ENCODE measurements around the gene ICA1. TPM values are rescaled to one million over a fixed set of nuclear protein-coding genes. Genes with fewer than 3 reads are reported as not detected.

ICA1 gene
- total and polyA plus RNA-seq, 4 donors = 1.4 to 22.7 (median 8.1) TPM

DNA sequence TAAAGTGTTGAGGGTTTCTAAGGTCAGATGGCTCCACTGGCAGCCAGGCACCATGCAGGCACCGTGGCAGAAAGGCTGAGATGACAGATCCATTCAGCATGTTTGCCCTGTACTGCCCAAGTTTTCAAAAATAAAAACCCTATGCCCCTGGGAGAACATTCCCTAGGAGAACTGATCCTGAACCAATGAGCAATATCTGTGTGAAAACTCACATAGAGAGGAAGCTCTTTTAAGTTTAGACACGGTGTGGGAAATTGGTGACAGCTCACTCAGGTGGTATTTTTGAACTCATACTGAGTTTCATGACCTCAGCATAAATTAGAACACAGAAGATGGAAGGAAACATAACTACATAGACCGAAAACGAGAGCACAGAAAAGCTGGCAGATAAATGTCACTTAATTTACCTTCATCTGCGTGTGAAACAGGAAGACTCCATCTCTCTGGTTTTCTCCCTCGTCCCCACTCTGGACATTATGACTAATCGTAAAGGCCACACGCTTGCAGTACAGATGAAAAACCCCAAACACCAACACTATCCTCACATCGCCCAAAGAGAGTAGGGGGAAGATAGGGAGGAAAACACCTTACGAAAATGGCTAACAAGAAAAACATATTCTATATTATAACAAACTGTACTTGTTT, 127.8 kb downstream of the ICA1 start:
- Histone ChIP-seq H3K9ac (ENCODE audit: low read depth in 1 of 2, low read length in 2 of 2) (no peak overlapping the region), H3K4me3 (ENCODE audit: low read depth in 1 of 3, low read length in 3 of 3) (no peak overlapping the region), H3K9me3 (ENCODE audit: control insufficient read depth in 4 of 4, low read length in 3 of 4) (no peaks in the 10 kb centered on the region), H3K4me1 (ENCODE audit: control insufficient read depth in 4 of 4, insufficient read depth in 4 of 4, low read length in 3 of 4) (no peaks in the 10 kb centered on the region), H3K27ac (ENCODE audit: low read depth in 1 of 2, low read length in 2 of 2) (no peak overlapping the region), H3K36me3 (ENCODE audit: control insufficient read depth in 4 of 4, insufficient read depth in 3 of 4, low read depth in 1 of 4, low read length in 3 of 4) (peaks cover 0 to 3% (median 1%) of the 10 kb centered on the region in 4 donors), H3K27me3 (ENCODE audit: control insufficient read depth in 4 of 4, insufficient read depth in 4 of 4, low read length in 3 of 4) (no peaks in the 10 kb centered on the region)
- 76% methylated on average over 10 of the region's 10 CpGs for WGBS
- DNase-seq (ENCODE audit: low spot score) = no peak
- TF ChIP-seq ZBTB33 (IDR thresholded peaks at IDR 0.05) = no peak
- TF ChIP-seq HNF4A (conservative IDR thresholded peaks at IDR 0.05) = no peak
- TF ChIP-seq HNF4G (IDR thresholded peaks at IDR 0.05) = no peak
- no peak for TF ChIP-seq NR2F2 (IDR thresholded peaks at IDR 0.05)
- no peak for TF ChIP-seq ATF3 (IDR thresholded peaks at IDR 0.05)
- no peak for TF ChIP-seq CTCF (IDR thresholded peaks at IDR 0.05; ENCODE audit: low read depth, low read length, missing input control)
- TF ChIP-seq GABPA (IDR thresholded peaks at IDR 0.05 in 1 of 2, conservative IDR thresholded peaks at IDR 0.05 in 1 of 2) = no peak

DNA sequence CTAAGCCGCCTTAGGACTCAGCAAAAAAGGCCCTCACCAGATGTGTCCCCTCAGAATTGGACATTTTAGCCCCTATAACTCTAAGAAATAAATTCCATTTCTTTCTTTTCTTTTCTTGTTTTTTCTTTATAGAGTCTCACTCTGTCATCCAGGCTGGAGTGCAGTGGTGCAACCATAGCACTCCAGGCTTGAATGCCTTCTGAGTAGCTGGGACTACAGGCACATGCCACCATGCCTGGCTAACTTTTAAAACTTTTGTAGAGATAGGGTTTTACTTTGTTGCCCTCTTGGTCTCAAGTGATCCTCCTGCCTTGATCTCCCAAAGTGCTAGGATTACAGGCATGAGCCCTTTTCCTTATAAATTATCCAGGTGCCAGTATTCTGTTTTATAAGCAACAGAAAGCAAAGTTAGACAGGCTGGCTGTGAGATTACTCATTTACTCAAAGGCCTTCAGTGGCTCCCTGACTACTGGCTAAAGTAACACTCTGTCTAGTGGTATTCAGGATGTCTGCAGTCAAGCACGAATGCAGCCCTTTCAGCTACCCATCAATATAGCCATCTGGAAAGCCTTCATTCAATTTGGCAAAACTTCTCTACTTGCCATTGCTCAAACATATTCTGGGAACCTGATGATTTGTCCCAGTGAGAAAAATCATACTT, 128.6 kb downstream of the ICA1 start:
- H3K4me1 ChIP-seq (ENCODE audit: control insufficient read depth in 4 of 4, insufficient read depth in 4 of 4, low read length in 3 of 4) = no peaks in the 10 kb centered on the region

DNA sequence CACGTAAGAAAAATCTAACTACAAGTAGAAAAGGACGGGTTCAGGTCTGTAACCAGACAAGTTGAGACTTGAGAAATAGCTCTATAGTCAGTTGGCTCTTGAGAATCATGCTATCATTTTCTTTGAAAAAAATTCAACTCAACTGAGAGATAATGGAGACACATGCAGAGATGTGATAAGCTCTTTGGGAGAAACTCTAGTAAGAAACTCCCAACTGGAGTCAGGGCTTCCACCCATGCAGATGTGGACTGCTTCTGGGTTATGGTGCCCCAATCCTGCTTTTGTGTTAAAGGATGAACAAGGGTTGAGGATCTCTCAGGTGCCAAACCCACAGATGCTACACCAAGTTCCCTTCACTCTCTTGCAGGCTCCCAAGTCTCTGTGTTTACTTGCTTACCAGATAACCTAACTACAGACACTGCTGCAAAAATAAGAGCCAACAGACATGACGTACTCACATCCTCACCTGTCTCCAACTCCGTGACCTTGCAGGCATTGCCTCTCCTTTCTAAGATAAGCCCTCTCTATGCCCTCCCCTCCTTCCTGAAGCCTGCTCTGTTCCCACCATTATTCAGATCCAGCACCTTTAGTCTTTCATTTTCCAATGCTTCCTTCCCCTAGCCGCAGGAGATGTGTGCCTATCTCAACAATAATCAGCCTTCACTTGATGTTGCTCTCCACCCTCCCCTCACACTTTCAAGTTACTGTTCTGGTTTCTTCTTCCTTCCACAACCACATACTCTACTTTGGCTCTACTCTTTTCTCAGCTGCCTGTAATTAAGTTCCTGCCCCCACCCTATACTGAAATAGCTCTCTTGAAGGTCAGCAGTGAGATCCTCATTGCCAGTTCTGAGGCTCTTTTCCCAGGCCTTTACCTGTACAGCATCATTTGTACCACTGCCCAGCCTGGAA, 130.0 kb downstream of the ICA1 start:
- no peak overlapping the region for H3K4me3 ChIP-seq (ENCODE audit: low read depth in 1 of 3, low read length in 3 of 3)
- TF ChIP-seq, protein P1, sequence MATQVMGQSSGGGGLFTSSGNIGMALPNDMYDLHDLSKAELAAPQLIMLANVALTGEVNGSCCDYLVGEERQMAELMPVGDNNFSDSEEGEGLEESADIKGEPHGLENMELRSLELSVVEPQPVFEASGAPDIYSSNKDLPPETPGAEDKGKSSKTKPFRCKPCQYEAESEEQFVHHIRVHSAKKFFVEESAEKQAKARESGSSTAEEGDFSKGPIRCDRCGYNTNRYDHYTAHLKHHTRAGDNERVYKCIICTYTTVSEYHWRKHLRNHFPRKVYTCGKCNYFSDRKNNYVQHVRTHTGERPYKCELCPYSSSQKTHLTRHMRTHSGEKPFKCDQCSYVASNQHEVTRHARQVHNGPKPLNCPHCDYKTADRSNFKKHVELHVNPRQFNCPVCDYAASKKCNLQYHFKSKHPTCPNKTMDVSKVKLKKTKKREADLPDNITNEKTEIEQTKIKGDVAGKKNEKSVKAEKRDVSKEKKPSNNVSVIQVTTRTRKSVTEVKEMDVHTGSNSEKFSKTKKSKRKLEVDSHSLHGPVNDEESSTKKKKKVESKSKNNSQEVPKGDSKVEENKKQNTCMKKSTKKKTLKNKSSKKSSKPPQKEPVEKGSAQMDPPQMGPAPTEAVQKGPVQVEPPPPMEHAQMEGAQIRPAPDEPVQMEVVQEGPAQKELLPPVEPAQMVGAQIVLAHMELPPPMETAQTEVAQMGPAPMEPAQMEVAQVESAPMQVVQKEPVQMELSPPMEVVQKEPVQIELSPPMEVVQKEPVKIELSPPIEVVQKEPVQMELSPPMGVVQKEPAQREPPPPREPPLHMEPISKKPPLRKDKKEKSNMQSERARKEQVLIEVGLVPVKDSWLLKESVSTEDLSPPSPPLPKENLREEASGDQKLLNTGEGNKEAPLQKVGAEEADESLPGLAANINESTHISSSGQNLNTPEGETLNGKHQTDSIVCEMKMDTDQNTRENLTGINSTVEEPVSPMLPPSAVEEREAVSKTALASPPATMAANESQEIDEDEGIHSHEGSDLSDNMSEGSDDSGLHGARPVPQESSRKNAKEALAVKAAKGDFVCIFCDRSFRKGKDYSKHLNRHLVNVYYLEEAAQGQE (IDR thresholded peaks at IDR 0.05) = no peak
- no peak for TF ChIP-seq GABPA (IDR thresholded peaks at IDR 0.05 in 1 of 2, conservative IDR thresholded peaks at IDR 0.05 in 1 of 2)
- TF ChIP-seq EGR1 (IDR thresholded peaks at IDR 0.05; ENCODE audit: low read depth in 2 of 2) = no peak
- no peak for TF ChIP-seq ATF3 (IDR thresholded peaks at IDR 0.05)
- TF ChIP-seq HNF4G (IDR thresholded peaks at IDR 0.05) = no peak
- TF ChIP-seq TAF1 (conservative IDR thresholded peaks at IDR 0.05) = no peak
- H3K9me3 ChIP-seq (ENCODE audit: control insufficient read depth in 4 of 4, low read length in 3 of 4) = no peaks in the 10 kb centered on the region

More for the DNA sequence above, 128.6 kb downstream of the ICA1 start:
- Histone ChIP-seq H3K27ac (ENCODE audit: low read depth in 1 of 2, low read length in 2 of 2) (no peak overlapping the region), H3K9ac (ENCODE audit: low read depth in 1 of 2, low read length in 2 of 2) (no peak overlapping the region), H3K9me3 (ENCODE audit: control insufficient read depth in 4 of 4, low read length in 3 of 4) (no peaks in the 10 kb centered on the region), H3K36me3 (ENCODE audit: control insufficient read depth in 4 of 4, insufficient read depth in 3 of 4, low read depth in 1 of 4, low read length in 3 of 4) (no peaks in the 10 kb centered on the region), H3K4me3 (ENCODE audit: low read depth in 1 of 3, low read length in 3 of 3) (no peak overlapping the region), H3K27me3 (ENCODE audit: control insufficient read depth in 4 of 4, insufficient read depth in 4 of 4, low read length in 3 of 4) (no peaks in the 10 kb centered on the region)
- WGBS = 89% methylated on average over 2 of the region's 2 CpGs
- DNase-seq (ENCODE audit: low spot score) = no peak
- no peak for TF ChIP-seq RXRA (IDR thresholded peaks at IDR 0.05)

More for the DNA sequence above, 130.0 kb downstream of the ICA1 start:
- Histone ChIP-seq H3K27me3 (ENCODE audit: control insufficient read depth in 4 of 4, insufficient read depth in 4 of 4, low read length in 3 of 4) (no peaks in the 10 kb centered on the region), H3K4me1 (ENCODE audit: control insufficient read depth in 4 of 4, insufficient read depth in 4 of 4, low read length in 3 of 4) (no peaks in the 10 kb centered on the region), H3K36me3 (ENCODE audit: control insufficient read depth in 4 of 4, insufficient read depth in 3 of 4, low read depth in 1 of 4, low read length in 3 of 4) (no peaks in the 10 kb centered on the region), H3K9ac (ENCODE audit: low read depth in 1 of 2, low read length in 2 of 2) (no peak overlapping the region), H3K27ac (ENCODE audit: low read depth in 1 of 2, low read length in 2 of 2) (no peak overlapping the region)
- no peak for DNase-seq (ENCODE audit: low spot score)
- 90% methylated on average over 5 of the region's 5 CpGs for WGBS
